ENCODE measurements around the gene GALNT9.

GRCh38 chr12:132277949-132278348 lies 51.4 kb downstream of the GALNT9 start:
- TF ChIP-seq CTCF (IDR thresholded peaks at IDR 0.05) (no peak), POLR2A (IDR thresholded peaks at IDR 0.05) (no peak)

Data from right lobe of liver (tissue), 4 donors.